Esophagus squamous epithelium (tissue), 5 donors: Measurements from ENCODE around the gene FHAD1. TPM values are rescaled to one million over a fixed set of nuclear protein-coding genes. Genes with fewer than 3 reads are reported as not detected.
"Not testable (repeated sequence)": the region's sequence is repeated elsewhere in the genome, so short reads cannot be mapped to it uniquely, and the experiment has no call there.

ENCODE experiments used
- DNase-seq: peaks from one replicate; lab custom pipeline; 2025; lab: John Stamatoyannopoulos, UW
- H3K27ac ChIP-seq, 4 donors: fragments of 200-600 bp; sonication (generic); one replicate each; pipeline ENCODE4 v1.5.1; 2016 to 2019; ENCODE audit warnings: mild to moderate bottlenecking in 1 of 4
- H3K27me3 ChIP-seq, 4 donors: fragments of 200-600 bp; sonication (generic); 1 replicate in 3 of 4; 2 replicates in 1 of 4; pipeline versions ENCODE4 v1.5.1 to v1.6.0; 2017 to 2021; ENCODE audit warnings: antibody characterized with exemption in 1 of 4
- H3K36me3 ChIP-seq, 3 donors: fragments of 200-600 bp; sonication (generic); one replicate each; pipeline ENCODE4 v1.5.1; 2016 to 2019
- H3K4me1 ChIP-seq, 3 donors: fragments of 200-600 bp; sonication (generic); one replicate each; pipeline ENCODE4 v1.5.1; 2017 to 2019
- H3K4me3 ChIP-seq, 4 donors: fragments of 200-600 bp; sonication (generic); 1 replicate in 3 of 4; 2 replicates in 1 of 4; pipeline ENCODE4 v1.5.1; 2016 to 2019; ENCODE audit warnings: mild to moderate bottlenecking in 2 of 4, moderate library complexity in 1 of 4
- H3K9me3 ChIP-seq, 3 donors: fragments of 200-600 bp; sonication (generic); one replicate each; pipeline ENCODE4 v1.5.1; 2016 to 2019
- POLR2A ChIP-seq, 4 donors: fragments of 450-650 bp; IDR thresholded peaks; one replicate each; pipeline ENCODE4 v1.6.1; 2017; ENCODE audit warnings: antibody characterized with exemption in 4 of 4, mild to moderate bottlenecking in 4 of 4, moderate library complexity in 3 of 4
- WGBS, 2 donors: methylation state at CpG; one replicate each; pipeline ENCODE4 v1.1.5; 2018; 5-methylcytosine and 5-hydroxymethylcytosine counted together
- intact Hi-C: fragments of 100-400 bp; cut with DNase I; formaldehyde crosslinking; loops from one replicate; pipeline ENCODE4 v1.15.0; 2022
- total RNA-seq, 4 donors: library from RNA; depleted of rRNA; stranded (reverse); fragments of >200 nt; gene quantifications; one replicate each; pipeline ENCODE4 v1.1.0, GENCODE V29; 2016
- TF ChIP-seq, protein P1 (sequence below), 6 experiments: fragments of 450-650 bp in 4 of 6; fragments of 200-600 bp in 2 of 6; sonication (generic) in 2 of 6; IDR thresholded peaks; one replicate each; pipeline ENCODE4 v1.5.1; 2016 to 2019; ENCODE audit warnings: antibody characterized with exemption in 6 of 6, mild to moderate bottlenecking in 4 of 6, moderate library complexity in 4 of 6
- donor health status: DM: yes; HTN: yes; CAD: no.

The FHAD1 gene
- total RNA-seq, 4 donors from 2014 or later, result 0.57 TPM; not detected in 3

DNA sequence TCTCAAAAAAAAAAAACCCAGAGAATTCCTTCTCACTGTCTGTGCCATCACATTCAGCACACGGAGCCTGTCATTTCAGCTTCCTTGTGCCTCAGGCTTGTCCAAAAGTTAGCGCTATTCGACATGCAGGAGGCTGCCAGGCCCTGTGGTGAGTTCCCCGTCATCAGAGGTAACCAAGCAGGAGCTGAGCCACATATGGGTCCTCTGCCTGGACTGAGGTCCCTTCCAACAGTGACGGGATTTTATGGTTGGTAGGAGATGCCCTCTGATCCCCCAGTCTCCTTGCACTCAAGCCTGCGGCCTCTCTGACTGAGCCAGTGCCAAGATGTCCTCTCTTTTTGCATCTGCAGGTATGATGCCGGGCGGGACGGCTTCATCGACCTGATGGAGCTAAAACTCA is 178.5 kb downstream of the FHAD1 start:
- DNase-seq, result no peak
- 80 to 82% methylated on average over 1 to 7 of the region's 10 CpGs for whole genome bisulfite sequencing, 2 donors
- Histone ChIP-seq H3K4me1 (peaks cover 13 to 66% (median 21%) of the 10 kb centered on the region in 3 donors), H3K9me3 (no peaks in the 10 kb centered on the region), H3K27ac (no peak overlapping the region), H3K4me3 (no peak overlapping the region), H3K36me3 (peaks cover 0 to 63% (median 6%) of the 10 kb centered on the region in 3 donors), H3K27me3 (no peaks in the 10 kb centered on the region)
- intact Hi-C loops, result no loop called here
- TF ChIP-seq, protein P1, sequence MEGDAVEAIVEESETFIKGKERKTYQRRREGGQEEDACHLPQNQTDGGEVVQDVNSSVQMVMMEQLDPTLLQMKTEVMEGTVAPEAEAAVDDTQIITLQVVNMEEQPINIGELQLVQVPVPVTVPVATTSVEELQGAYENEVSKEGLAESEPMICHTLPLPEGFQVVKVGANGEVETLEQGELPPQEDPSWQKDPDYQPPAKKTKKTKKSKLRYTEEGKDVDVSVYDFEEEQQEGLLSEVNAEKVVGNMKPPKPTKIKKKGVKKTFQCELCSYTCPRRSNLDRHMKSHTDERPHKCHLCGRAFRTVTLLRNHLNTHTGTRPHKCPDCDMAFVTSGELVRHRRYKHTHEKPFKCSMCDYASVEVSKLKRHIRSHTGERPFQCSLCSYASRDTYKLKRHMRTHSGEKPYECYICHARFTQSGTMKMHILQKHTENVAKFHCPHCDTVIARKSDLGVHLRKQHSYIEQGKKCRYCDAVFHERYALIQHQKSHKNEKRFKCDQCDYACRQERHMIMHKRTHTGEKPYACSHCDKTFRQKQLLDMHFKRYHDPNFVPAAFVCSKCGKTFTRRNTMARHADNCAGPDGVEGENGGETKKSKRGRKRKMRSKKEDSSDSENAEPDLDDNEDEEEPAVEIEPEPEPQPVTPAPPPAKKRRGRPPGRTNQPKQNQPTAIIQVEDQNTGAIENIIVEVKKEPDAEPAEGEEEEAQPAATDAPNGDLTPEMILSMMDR (IDR thresholded peaks at IDR 0.05), result no peak
- TF ChIP-seq POLR2A (IDR thresholded peaks at IDR 0.05), result no peak

DNA sequence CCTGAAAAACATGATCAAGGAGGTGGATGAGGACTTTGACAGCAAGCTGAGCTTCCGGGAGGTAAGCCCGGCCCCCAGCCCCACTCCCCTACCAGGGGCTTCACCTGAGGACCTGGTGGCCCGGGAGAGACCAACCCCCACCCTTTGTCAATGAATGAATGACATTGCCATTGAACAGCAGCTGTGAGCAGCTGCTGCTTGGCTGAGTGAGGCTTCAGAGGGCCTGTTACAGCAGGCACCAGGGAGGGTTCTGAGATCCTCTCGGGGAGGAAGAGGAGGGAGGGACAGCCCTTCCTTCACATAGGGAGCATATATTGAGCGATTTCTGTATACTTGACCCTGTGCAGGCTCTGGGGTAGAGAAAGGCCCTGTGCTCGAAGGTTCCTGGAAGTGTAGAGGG is 178.9 kb downstream of the FHAD1 start:
- Histone ChIP-seq H3K36me3 (peaks cover 0 to 67% (median 6%) of the 10 kb centered on the region in 3 donors), H3K27me3 (no peaks in the 10 kb centered on the region), H3K9me3 (no peaks in the 10 kb centered on the region), H3K4me1 (peaks cover 13 to 62% (median 21%) of the 10 kb centered on the region in 3 donors), H3K4me3 (no peak overlapping the region), H3K27ac (peak overlapping the region in 3 of 4 donors; percentile 27 to 49 (median 28))
- 41 to 45% methylated on average over 3 of the region's 6 CpGs for WGBS, 2 donors
- DNase-seq, result no peak
- intact Hi-C loops, result no loop called here
- TF ChIP-seq, protein P1 (IDR thresholded peaks at IDR 0.05), result no peak
- TF ChIP-seq POLR2A (IDR thresholded peaks at IDR 0.05), result no peak

DNA sequence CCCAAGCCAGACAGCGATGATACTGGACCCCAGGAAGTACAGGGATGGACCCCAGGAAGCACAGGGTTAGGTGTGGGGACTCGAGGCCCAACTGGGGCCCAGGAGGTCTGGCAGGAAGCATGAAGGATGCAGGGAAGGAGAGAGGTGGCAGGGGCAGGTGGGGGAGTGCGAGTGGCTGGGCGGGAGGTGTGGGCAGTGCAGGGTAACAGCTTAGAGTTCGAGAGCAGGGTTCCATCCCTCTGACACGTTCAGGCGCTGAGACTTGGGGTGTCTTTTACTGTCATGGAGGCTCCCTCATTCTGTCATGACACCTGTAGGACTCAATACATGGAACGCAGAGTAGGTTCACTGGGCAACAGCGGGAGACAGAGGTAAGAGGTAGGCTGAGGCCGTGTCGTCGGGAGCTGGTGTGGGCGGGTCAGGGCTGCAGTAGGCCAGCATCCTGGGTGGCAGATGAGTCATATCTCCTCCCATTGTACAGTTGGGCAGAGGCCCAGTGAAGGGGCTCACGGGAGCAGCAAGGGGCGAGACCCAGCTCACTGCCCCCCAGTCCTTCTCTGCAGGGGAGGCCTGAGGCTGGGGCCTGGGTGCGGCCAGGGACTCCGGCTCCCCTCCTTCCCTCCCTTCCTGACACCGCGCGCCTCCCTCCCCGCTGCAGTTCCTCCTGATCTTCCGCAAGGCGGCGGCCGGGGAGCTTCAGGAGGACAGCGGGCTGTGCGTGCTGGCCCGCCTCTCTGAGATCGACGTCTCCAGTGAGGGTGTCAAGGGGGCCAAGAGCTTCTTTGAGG is 179.7 kb downstream of the FHAD1 start:
- Histone ChIP-seq H3K36me3 (peaks cover 0 to 68% (median 6%) of the 10 kb centered on the region in 3 donors), H3K9me3 (no peaks in the 10 kb centered on the region), H3K4me1 (peaks cover 13 to 55% (median 14%) of the 10 kb centered on the region in 3 donors), H3K4me3 (peak overlapping the region in 1 of 4 donors; percentile 23), H3K27ac (peak overlapping the region in 3 of 4 donors; percentile 14 to 49 (median 27)), H3K27me3 (no peaks in the 10 kb centered on the region)
- intact Hi-C loops, result no loop called here
- TF ChIP-seq POLR2A (IDR thresholded peaks at IDR 0.05), result no peak
- TF ChIP-seq, protein P1 (IDR thresholded peaks at IDR 0.05), result peak in 4 of 6 experiments; percentile 25 to 46 (median 30)
- no peak for DNase-seq
- 57 to 80% methylated on average over 7 to 16 of the region's 30 CpGs for WGBS, 2 donors

DNA sequence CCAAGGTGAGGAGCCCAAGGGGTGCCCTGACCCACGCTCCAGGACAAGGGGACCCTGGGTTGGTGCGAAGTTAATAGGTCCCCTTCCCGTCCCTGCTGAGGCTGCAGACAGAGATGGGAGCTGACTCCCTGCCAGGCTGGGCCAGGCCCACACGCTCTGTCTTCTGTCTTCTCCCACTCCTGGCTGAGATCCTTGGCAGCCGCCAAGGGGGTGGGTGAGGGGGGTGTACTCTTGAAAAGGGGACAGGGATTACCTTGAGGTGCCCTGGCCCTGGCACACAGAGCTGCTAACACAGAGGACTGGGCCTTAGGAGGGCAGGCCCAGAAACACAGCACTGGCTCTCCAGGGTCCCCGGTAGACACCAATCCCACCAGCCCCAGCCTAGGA is 180.2 kb downstream of the FHAD1 start:
- H3K9me3 ChIP-seq, result no peaks in the 10 kb centered on the region
- H3K27ac ChIP-seq, result peak overlapping the region in 2 of 4 donors; percentile 14 to 49
- H3K36me3 ChIP-seq, result peaks cover 0 to 67% (median 6%) of the 10 kb centered on the region in 3 donors
- H3K4me3 ChIP-seq, result peak overlapping the region in 1 of 4 donors; percentile 23
- H3K27me3 ChIP-seq, result no peaks in the 10 kb centered on the region
- peaks cover 13 to 53% (median 14%) of the 10 kb centered on the region in 3 donors for H3K4me1 ChIP-seq
- TF ChIP-seq POLR2A (IDR thresholded peaks at IDR 0.05), result no peak
- TF ChIP-seq, protein P1 (IDR thresholded peaks at IDR 0.05), result no peak
- WGBS, 2 donors, result no CpG with 5 or more reads among the region's 6 CpGs
- no peak for DNase-seq
- intact Hi-C loops, result no loop called here

DNA sequence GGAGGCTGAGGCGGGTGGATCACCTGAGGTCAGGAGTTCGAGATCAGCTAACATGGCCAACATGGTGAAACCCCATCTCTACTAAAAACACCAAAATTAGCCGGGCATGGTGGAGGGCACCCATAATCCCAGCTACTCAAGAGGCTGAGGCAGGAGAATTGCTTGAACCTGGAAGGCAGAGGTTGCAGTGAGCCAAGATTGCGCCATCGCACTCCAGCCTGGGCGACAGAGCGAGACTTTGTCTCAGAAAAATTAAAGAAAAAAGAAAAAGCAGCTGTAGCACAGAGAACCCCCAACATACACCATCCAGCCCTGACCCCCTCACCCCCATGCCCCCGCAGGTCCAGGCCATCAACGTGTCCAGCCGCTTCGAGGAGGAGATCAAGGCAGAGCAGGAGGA is 181.2 kb downstream of the FHAD1 start:
- Histone ChIP-seq H3K4me1 (peaks cover 13 to 53% (median 14%) of the 10 kb centered on the region in 3 donors), H3K36me3 (peaks cover 0 to 58% (median 6%) of the 10 kb centered on the region in 3 donors)
- H3K9me3 ChIP-seq, H3K27me3 ChIP-seq, H3K4me3 ChIP-seq, H3K27ac ChIP-seq, DNase-seq, intact Hi-C loops: not testable (repeated sequence)
- WGBS, 2 donors, result 82 to 86% methylated on average over 8 to 10 of the region's 11 CpGs
